Embryonic facial prominence (tissue), 1 donor: ENCODE results near the gene B4GALNT4.
"Not testable (repeated sequence)": the region's sequence is repeated elsewhere in the genome, so short reads cannot be mapped to it uniquely, and the experiment has no call there.

Experiments
- DNase-seq: peaks from one replicate; pipeline ENCODE4 v3.0.0-alpha.2; 2016; ENCODE audit errors: extremely low spot score

B4GALNT4 gene

DNA sequence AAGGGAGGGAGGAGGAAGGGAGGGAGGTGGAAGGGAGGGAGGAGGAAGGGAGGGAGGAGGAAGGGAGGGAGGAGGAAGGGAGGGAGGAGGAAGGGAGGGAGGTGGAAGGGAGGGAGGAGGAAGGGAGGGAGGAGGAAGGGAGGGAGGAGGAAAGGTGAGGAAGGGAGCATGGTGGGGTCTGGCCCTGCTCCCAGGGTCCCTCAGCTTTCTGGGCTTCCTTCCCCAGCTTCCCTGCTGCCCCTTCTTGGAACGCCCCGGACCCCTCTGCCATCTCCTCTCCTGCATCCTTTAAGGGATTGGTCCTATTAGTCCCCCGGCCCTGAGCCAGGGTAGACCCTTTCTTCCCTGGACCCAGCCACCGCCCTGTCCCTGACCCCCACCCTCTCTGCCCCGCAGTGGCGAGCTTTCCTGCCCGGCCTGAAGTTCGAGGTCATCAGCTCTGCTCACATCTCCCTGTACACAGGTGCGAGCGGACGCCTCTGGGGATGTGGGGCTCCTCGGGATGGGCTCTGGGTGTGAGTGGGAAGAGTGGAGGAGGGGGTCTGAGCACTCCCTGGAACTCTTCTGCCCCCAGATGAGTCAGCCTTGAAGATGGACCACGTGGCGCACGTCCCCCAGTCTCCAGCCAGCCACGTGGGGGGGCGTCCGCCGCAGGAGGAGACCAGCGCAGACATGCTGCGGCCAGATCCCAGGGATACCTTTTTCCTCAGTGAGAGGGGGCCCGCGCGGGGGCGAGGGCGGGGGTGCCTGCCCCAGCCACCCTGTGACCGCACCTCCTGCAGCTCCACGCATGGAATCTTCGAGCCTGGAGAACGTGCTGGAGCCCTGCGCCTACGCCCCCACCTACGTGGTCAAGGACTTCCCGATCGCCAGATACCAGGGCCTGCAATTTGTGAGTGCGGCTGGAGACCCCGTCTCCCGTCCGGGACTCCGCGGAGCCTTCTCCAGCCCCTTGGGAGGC, 6.0 kb downstream of the B4GALNT4 start:
- DNase-seq, result no peak

DNA sequence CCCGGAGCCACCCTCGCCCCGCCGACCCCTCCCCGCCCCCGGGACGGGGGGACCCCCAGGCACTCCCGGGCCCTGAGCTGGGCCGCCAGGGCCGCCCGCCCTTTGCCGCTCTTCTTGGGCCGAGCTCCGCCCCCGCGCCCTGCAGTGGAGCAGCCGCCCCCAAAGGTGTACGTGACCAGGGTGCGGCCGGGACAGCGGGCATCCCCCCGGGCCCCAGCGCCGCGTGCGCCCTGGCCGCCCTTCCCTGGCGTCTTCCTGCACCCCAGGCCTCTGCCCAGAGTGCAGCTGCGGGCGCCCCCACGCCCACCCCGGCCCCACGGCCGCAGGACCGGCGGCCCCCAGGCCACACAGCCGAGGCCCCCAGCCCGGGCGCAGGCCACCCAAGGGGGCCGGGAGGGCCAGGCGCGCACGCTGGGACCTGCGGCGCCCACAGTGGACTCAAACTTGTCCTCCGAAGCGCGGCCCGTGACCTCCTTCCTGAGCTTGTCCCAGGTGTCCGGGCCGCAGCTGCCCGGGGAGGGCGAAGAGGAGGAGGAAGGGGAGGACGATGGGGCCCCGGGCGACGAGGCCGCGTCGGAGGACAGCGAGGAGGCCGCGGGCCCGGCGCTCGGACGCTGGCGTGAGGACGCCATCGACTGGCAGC, 7.4 kb downstream of the B4GALNT4 start:
- DNase-seq, result no peak

DNA sequence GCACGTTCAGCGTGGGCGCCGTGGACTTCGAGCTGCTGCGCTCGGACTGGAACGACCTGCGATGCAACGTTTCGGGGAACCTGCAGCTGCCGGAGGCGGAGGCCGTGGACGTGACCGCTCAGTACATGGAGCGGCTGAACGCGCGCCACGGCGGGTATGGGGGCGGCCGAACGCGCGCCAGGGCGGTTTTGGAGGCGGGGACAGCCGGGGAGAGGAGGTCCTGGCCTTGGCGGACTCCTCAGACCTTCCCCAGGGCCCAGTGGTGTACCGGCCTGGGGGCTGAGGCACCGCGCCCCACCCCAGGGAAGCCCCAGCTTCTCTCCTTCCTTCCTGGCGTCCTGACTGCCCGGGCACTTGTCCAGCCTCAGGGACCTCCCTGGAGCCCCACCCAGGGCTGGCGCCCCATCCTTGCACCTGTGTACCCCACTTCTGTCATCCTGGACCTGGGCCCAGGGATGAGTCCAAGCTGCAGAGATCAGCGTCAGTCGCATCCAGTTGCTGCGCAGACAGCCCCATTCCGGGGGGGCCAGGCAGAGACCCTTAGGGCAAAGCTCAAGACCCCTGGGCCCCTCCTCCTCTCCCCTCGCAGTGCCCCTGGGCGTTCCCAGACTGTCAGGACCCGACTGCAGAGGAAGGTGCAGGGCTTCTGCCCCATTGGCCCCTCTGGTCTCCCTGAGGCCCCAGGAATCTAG, 8.0 kb downstream of the B4GALNT4 start:
- DNase-seq, result no peak

DNA sequence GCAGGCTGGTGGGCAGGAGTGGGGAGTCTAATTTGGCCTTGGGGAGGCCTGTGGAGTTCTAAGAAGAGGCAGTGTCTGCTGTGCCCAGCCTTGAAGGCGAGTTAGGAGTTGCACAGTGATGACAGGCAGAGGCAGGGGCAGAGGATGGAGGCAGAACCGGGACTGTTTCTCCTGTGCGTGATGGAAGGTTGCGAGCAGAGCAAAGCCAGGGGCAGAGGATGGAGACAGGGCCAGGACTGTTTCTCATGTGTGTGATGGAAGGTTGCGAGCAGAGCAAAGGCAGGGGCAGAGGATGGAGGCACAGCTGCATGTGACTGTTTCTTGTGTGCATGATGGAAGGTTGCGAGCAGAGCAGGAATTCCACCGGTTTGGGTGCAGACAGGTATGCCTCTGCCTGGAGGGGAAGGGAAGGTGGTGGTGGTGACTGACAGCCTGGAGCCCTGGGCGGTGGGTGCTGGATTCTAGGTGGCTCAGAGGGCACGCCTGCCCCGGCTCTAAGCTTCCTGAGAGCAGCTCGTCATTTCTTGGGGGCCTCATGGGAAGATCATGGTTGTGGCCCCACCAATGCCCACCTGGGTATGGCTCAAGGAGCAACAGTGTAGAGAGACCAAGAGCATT, 8.7 kb downstream of the B4GALNT4 start:
- no peak for DNase-seq

DNA sequence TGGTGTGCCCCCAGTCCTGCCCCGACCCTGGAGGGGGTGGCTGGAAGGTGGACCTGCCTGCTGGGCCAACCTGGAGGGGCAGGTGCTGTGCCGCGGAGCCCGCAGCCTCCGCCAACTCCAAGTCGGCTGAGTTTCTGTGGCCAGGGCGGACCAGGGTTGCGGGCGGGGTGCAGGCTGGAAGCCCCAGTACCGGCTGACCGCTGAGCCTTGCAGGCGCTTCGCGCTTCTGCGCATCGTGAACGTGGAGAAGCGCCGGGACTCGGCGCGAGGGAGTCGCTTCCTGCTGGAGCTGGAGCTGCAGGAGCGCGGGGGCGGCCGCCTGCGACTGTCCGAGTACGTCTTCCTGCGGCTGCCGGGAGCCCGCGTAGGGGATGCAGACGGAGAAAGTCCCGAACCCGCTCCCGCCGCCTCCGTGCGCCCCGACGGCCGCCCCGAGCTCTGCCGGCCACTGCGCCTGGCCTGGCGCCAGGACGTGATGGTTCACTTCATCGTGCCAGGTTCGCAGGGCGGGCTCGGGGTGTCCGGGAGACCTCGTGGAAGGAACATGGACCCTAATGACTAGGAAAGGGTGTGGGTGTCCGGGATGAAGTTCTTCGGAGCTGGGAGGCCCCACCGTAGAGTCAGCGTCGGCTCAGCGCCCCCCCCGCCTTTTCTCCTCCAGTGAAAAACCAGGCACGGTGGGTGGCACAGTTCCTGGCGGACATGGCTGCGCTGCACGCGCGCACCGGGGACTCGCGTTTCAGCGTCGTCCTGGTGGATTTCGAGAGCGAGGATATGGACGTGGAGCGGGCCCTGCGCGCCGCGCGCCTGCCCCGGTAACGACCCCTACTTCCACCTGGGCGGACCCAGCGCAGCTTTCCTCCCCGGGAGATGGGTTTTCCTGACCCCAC, 10.2 kb downstream of the B4GALNT4 start:
- DNase-seq, result no peak

DNA sequence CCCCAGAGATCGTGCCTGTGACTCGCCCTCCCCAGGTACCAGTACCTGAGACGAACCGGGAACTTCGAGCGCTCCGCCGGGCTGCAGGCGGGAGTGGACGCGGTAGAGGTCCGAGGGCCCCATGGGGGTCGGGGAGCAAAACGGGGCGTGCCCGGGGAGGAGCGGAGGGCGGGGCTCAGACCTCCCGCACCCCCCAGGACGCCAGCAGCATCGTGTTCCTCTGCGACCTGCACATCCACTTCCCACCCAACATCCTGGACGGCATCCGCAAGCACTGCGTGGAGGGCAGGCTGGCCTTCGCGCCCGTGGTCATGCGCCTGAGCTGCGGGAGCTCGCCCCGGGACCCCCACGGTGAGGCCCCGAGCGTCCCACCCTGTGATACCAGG, 10.8 kb downstream of the B4GALNT4 start:
- no peak for DNase-seq

DNA sequence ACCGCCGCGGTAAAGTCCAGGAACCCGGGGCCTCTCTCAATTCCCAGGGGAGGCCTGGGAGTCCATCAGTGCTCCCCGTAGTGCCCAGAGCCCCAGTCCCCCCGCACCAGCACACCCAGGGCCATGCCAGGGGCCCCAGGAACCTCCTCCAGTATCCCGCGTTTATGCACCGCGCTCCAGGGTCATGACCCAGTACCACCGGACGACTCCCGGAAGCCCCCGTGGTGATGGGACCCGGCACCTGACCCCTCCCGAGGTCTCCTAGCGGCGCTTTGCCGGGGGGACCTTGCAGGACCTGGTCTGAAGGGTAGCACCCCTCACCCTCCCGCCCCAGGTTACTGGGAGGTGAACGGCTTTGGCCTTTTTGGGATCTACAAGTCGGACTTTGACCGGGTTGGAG, 11.2 kb downstream of the B4GALNT4 start:
- no peak for DNase-seq

DNA sequence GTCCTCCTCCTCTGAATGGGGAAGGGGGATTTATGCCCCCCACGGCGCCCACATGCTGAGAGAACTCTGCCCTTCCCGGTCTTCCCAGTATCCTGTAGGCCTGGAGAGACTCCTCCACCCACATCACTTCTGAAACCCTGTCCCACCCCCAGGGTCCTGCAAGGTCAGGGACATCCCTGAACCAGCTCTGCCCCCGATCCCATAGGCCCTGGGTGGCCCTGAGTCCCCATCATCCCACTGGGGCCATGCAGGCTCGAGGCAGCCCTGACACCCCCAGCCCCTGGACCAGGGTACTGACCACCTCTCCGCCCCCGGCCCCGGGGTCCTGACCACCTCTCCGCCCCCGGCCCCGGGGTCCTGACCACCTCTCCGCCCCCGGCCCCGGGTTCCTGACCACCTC, 11.7 kb downstream of the B4GALNT4 start:
- no peak for DNase-seq

DNA sequence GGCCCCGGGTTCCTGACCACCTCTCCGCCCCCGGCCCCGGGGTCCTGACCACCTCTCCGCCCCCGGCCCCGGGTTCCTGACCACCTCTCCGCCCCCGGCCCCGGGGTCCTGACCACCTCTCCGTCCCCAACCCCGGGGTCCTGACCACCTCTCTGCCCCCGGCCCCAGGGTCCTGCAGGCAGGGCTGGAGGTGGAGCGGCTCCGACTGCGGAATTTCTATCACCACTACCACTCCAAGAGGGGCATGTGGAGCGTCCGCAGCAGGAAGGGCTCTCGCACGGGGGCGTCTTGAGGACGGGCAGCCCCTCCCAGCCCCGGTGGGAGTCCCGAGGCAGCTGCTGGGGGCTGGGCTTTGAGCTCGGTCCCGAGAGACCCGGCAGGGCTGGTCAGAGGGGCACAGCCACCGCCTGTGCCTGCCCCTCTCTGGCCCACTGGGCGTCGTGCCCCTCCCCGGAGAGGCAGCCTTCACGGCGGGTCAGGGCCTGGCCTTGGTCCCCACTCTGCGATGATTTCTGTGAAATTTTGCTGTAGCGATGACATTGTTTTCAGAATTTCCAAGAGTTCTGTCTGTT, 12.3 kb downstream of the B4GALNT4 start:
- no peak for DNase-seq

DNA sequence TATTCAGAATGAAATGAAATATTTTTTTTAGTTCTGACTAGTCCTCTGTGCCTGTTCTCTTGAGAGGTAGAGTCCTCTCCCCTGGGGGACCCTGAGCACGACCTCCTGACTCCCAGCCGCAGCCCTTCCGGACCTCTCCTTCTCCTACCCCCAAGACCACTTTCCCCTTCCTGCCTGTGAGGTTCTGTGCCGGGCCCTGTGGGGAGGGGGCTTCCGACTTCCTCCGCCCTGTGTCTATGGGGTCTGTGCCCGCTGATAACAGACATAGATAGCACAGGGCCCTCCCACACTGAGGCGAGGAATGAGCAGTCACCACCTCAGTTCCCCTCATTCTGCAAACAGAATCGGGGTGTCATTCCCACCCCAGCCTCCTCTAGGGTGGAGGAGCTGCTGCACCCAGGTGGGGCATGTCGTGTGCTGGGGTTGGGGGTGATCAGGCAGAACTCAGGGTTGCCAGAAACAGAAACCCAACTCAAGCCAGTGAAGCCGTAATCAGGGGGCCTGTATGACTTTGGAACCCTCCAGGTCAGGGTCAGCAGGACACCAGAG, 12.9 kb downstream of the B4GALNT4 start:
- DNase-seq, result no peak

DNA sequence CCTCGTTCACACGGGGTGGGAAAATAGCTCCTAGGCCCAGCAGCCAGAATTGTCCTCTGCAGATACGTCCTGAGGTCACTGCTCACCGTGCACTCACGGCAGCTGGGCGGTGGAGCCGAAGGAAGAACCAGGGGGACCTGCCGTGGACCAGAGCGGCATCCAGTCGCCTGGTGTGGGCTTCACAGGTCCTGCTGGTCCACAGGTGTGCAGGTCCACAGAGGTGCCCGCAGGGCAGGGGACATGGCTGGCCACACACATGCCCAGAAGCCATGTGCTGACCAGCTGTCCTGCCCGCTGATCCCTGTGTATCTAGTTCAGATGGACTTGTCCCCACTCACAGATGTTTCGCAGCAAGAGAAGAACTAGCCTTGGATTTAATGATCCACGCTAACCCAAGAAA, 14.1 kb downstream of the B4GALNT4 start:
- no peak for DNase-seq

DNA sequence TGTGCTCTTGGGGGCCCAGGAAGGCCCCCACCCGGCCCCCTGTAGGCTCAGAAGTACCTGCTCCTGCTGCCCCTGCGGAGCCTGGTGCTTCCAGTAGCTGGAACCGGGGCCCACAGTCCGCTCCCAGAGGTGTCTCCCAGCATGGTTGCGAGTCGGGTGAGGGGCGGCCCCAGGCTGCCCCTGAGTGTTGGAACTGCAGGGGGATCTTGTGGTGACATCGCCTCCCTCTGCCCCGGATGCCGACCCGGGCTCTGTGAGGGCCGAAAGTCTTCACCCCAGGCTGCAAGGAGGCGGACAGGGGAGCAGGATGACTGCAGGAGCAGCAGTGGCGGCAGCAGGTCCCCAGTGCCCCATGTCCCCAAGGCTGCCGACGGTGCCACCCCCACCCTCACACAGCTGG, 15.2 kb downstream of the B4GALNT4 start:
- DNase-seq, result no peak

DNA sequence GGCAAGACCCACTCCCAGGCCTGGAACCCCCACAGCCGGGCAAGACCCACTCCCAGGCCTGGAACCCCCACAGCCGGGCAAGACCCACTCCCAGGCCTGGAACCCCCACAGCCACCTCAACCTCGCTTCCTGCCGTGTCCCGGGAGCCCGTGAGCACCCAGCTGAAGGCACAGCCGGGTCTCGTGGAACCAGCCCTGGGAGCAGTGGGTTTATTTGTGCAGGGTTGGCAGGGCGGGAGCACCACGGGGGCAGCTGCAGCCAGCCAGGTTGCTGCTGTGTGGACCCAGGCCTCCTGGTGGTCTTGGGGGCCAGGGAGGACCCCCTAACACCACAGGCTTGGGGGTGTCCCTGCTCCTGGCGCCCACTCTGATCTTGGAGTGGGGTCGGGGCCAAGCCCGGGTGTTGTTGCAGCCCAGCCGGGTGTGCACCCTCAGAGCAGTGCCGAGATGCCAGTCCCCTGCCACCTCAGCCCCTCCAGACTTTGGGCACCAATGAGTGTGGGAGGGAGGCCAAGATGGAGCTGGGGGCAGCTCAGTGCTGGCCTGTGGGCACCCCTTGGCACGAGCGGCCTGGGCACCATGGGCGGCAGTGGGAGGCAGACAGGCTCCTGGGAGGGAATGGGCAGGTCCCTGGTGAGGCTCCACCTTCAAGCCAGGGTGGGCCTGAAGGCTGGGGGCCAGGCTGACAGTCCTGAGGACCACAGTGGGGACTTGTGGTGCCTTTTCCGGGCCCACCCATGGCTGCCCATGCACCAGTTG, 16.5 kb downstream of the B4GALNT4 start:
- DNase-seq, result no peak

DNA sequence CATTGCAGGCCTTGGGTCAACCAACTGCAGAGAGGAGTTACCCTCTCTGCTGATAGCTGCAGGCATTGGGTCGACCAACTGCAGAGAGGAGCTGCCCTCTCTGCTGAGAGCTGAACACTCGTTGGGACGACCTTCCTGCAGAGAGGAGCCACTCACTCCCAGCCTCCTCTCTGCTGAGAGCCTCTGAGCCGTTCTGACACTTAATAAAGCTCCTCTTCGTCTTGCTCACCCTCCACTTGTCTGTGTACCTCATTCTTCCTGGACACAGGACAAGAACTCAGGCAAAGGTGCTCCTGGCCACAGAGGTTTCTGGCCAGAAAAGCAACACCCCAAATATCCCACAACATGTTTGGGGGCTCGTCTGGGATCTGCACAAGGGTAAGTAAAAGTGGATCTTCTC, 17.2 kb downstream of the B4GALNT4 start:
- DNase-seq, result no peak

DNA sequence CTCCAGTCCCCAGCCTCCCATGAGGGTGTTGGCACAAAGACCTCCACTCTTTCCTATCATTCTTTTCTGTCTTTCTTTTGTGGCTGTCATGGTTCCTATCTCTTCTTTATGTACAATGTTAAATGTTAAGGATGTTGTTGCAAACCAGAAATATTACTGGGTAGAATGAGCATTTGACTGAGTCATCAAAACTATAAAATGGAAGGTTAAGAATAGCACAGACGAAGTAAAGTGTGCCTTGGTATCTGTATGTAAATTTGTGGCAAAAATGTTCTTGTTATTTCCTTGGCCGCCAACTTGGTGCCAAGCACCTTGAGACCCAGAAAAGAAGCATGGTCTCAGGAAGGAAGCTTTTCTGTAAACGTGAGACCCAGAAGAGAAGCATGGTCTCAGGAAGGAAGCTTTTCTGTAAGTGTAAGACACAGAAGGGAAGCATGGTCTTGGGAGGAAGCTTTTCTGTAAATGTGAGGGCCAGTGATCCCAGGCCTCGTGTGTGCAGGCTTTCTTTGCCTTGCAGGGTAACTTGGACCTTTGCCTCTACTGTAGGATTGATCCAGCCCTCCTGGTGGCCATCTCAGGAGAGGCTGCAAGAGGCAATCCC, 18.0 kb downstream of the B4GALNT4 start:
- no peak for DNase-seq

DNA sequence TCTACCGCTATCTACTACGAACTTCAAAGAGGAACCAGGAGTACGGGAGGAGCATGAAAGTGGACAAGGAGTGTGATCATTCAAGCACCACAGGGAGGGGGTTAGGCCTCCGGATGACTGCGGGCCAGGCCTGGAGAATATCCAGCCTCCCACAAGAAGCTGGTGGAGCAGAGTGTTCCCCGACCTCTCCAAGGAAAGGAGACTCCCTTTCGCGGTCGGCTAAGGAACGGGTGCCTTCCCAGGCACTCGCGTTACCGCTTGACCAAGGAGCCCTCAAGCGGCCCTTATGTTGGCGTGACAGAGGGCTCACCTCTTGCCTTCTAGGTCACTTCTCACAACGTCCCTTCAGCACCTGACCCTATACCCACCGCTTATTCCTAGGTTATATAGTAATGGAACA, 20.1 kb downstream of the B4GALNT4 start:
- DNase-seq, result not testable (repeated sequence)

DNA sequence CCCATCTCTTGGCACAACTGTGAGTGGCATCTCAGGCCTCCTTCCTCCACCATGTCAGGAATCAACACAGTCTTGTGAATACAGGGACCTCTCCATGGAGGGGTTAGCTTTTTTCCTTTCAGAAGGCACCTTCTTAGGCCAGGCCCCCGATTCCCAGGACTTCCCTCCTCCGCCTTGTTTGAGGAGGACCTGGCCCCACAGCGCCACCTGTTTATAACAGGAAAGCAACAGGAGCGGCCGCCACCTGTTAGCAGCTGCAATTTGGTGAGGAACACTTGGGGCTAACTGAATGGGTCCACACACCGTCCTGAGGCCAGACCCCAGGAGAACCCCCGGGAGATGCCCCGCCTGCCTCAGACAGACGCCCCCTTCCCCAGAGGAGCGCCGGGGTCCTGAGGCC, 20.9 kb downstream of the B4GALNT4 start:
- DNase-seq, result no peak

DNA sequence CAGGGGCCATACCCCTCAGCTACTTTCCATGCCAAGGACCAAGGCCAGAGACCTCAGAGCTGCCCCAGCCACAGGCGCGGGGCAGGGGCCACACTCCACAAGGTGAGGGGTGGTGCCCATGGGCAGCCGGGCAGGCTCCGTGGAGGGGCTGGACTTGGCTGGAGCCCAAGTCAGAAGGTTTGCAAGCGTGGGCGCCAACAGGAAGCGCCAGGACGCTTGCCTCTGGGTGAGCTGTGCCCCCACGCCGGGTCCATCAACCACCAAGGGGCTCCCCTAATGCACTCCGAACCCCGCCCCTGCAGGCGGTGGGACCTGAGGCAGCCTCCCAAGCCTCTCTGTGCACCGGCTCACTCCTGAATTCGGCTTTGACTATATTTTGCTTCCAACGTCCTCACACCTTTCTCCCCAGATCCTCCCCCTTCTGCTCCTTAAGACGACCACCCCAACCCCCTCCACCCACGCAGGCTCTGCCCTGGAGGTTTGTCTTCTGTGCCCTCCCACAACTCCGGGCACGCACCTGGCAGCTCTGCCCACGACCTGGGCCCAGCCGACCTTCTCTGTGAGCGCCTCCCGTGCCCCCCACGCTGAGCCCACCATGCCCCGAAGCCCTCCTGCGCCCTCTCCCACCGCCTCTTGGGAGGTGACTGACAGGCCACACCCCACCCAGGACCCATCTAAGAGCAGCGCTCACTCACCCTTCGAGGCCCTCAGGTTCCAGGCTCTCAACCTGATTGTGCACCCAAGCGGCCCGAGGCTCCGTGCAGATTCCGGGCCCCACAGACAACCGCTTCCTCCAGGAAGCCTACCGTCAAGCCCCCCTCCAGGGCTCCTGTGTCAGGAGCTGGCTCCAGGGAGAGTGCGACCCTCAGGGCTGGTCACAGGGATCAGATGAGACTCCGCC, 22.1 kb downstream of the B4GALNT4 start:
- no peak for DNase-seq
